ENCODE data around the gene DCD. TPM values are rescaled to one million over a fixed set of nuclear protein-coding genes. Genes with fewer than 3 reads are reported as not detected.
"Not testable (repeated sequence)": the region's sequence is repeated elsewhere in the genome, so short reads cannot be mapped to it uniquely, and the experiment has no call there.

DCD gene
- total RNA-seq, 1 donor from 2014 or later = not detected

DNA sequence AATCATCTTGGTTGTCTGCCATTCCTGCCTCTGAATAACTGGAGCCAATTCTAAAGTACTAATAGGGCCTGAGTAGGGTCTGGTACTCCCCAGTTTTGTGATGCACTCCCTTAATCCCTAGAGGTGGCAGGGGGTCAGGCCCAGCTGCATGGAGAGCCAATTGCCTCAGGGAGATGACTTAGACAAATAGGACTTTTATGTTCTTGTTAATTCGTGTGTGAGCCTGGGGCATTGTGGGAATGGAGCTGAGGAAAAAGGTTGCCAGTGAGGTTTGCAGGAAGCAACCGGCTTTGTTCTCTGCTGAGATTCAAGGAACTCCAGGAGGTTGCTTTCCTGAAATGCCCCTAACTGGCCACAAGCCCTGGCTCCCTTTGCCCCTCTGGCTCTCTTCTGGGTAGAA is 6.8 kb upstream of the DCD start:
- DNase-seq (ENCODE audit: low spot score) = no peak

- no peak for DNase-seq (ENCODE audit: low spot score)
Measured at GRCh38 chr12:54653025-54653424, 4.9 kb upstream of the DCD start.

- DNase-seq (ENCODE audit: low spot score) = no peak
Measured at GRCh38 chr12:54650889-54651288, 2.7 kb upstream of the DCD start.

DNA sequence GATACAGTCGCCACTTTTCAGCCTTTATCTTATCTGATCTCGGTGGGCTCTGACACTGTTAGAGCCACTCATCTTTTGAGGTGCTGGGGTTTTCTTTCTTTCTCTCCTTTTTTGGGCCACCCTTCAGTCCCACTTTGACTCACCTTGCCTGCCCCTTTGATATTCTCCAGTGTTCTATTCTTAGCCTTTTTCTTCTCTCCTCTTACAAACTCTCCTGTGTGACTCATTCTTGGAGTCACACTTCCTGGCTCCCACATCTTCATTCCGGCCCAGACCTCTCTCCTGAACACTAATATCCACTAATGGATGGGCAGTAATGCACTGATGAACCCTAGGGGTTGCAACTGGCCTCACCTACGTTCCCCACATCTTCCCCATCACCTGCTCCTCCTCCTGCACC is 2.2 kb upstream of the DCD start:
- DNase-seq (ENCODE audit: low spot score) = no peak

DNA sequence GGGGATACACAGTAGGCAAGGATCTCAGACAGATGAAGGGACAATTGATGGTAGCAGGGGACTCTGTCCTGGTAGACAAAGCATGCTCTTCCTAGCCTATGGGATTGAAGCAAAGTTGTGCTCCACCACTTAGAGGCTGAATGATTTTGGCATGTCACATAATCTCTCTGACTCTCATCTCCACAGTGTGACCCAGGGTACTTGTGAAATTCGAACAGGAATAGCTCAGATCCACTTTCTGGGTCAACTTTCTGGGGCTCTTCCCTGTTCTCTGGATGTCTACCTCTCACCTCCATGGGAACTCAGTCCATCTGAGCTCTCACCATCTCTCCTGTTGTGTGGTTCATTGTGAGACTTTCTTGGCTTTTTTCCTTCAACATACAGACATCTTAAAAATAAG is 1.7 kb upstream of the DCD start:
- DNase-seq (ENCODE audit: low spot score) = no peak

- no peak for DNase-seq (ENCODE audit: low spot score)
Measured at GRCh38 chr12:54641554-54641953, 6.6 kb downstream of the DCD start.

GRCh38 chr12:54641089-54641488 is 7.1 kb downstream of the DCD start:
- no peak for DNase-seq (ENCODE audit: low spot score)

GRCh38 chr12:54639112-54639511 is 9.1 kb downstream of the DCD start:
- not testable (repeated sequence) for DNase-seq (ENCODE audit: low spot score)

- no peak for DNase-seq (ENCODE audit: low spot score)
Measured at GRCh38 chr12:54634795-54635194, 13.4 kb downstream of the DCD start, which contains the start of gene LACRT. LACRT (minus strand) TSS chr12:54634895; CDS start chr12:54634841, 54 bp downstream.

DNA sequence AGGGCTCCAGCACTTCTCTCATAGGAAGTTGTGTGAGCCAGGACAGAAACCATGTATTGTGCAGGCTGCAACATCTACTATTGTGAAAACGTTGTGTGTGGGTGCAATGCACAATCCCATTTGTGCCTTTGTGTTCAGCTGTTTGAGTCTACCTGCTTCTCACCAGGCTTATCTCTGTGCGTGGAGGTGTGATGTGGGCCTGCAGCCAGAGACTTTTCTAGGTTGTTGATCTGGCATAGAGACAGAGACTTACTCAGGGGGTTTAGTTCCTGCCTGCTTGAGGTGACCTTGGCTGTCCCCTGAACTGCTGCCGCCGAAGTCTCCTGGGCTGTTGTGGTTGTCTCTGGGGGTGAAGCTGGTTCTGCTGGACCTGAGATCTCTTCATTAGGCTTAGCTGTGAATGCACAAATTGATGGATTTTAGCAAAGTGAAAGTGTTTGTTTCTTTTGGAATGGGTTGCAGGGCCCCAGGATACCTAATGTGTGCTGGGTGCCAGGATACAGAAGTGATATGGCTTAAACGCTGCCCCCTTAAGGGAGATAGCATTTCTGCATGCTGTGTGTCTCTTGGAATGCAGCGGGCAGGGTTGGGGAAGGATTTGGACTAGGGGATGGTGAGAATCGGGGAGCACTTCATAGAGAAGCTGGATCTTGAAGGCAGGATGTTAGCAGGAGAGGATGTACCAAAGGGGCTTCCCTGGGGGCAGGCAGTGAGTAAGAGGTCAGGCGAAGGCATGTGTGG is 16.0 kb downstream of the DCD start:
- DNase-seq (ENCODE audit: low spot score) = no peak

DNA sequence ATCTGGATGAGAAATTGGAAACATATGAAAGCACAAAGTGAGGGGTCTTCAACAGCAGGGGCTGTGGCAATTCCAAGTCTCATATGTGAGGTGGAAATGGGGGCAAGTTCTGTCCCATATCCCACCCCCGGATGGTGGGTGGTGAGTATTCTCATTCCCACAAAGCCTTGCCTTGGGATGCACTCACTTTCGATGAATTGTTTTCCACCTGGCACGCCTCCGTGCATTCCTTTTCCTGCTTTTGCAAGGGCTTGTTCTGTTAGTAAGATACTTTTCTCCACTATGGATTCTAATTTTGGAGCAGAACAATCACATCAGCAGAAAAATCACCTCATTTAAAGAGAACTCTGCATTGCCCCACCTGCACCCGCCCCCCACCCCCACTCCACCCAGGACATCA is 16.6 kb downstream of the DCD start:
- DNase-seq (ENCODE audit: low spot score) = no peak

DNA sequence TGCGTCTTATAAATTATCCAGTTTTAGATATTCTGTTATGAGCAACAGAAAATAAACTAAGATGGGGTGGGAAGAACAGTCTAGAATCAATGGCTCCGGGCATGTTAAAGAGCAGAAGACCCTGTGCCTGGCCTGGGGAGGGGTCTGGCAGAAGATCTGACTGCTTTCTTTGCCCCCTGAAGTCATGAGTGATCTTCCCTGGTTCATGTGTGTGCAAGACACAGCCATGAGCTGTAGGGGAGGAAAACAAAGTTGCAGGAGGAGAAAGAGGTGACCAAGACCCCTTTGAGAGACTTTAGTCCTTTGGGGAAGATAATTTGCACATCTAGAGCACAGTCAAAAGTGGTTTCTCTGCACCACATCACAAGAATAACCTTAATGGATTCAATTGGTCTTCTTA is 18.2 kb downstream of the DCD start:
- DNase-seq (ENCODE audit: low spot score) = no peak

DNA sequence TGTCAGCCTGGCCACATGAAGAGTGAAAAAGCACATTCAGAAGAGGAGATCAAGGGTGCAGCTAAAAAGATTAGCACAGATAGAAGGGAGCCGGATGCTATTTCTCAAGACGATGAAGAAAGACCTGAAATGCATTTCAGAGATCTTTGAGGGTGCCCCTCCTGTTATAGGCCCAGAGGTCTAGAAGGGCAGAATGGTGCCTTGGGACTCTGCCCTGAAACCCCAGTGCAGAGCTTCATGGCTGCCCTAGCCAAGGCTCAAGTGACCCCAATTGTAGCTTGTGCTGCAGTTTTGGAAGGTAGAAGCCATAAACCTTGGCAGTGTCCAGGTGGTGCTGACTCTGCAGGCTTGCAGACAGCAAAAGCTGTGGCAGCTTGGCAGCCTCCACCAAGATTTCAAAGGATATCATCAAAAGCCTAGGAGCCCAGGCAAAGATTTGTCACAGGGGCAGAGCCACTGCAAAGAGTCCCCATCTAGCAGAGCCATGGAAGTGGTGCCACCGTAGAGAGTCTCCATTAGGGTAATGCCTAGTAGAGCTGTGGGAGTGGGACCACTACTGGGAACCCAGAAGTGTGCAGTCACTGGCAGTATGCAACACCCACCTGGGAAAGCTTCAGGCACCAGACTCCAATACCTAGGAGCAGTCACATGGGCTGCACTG is 19.8 kb downstream of the DCD start:
- no peak for DNase-seq (ENCODE audit: low spot score)

DNA sequence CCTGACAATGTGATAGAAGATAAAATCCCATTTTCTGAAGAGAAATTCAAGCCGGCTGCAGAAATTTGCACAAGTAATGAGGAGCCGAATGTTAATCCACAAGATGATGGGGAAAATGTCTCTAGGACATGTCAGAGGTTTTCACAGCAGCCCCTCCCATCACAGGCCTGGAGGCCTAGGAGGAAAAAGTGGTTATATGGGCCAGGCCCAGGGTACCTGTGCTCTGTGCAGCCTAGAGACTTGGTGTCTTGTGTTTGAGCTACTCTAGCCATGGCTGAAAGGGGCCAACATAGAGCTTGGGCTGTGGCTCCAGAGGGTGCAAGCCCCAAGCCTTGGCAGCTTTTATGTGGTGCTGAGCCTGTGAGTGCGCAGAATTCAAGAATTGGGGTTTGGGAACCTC is 20.9 kb downstream of the DCD start:
- no peak for DNase-seq (ENCODE audit: low spot score)

GRCh38 chr12:54625598-54625997 is 22.6 kb downstream of the DCD start:
- DNase-seq (ENCODE audit: low spot score) = no peak

DNA sequence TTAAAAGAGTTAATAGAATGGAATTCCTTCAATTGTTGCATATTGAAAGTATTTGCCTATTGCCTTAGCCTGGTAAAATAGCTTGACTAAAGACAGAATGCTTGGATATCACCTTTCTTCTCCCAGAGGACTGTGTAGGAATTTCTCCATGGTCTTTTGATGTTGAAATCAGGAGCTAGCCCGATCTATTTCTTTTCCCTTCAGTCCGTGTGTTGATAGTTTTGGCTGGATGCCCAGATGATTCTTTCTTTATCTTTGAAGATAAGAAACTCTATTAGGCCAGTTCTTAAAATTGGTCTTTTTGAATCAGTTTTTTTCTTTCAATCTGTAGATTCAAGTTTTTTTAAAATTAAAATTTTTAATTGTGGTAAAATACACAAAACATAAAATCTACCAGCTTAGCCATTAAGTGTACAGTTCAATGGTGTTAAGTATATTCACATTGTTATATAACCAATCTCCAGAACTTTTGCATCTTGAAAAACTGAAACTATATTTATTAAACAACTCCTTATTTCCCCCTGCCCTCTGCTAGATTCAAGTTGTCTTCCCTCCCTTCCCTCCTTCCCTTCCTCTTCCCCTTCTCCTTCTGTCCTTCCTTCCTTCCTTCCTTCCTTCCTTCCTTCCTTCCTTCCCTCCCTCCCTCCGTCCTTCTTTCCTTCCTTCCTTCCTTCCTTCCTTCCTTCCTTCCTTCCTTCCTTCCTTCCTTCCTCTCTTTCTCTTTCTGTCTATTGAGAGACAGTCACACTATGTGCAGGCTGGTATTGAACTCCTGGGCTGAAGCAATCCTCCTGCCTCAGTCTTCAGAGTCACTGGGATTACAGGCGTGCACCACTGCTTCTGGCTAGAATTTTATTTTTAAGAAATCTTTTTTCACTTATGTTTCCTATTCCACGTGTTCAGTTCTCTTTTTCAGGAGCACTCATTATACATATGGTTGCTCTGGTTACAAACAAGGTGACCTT is 23.6 kb downstream of the DCD start:
- no peak for DNase-seq (ENCODE audit: low spot score)

- DNase-seq (ENCODE audit: low spot score) = no peak
Measured at GRCh38 chr12:54622463-54623183, 25.5 kb downstream of the DCD start.

DNA sequence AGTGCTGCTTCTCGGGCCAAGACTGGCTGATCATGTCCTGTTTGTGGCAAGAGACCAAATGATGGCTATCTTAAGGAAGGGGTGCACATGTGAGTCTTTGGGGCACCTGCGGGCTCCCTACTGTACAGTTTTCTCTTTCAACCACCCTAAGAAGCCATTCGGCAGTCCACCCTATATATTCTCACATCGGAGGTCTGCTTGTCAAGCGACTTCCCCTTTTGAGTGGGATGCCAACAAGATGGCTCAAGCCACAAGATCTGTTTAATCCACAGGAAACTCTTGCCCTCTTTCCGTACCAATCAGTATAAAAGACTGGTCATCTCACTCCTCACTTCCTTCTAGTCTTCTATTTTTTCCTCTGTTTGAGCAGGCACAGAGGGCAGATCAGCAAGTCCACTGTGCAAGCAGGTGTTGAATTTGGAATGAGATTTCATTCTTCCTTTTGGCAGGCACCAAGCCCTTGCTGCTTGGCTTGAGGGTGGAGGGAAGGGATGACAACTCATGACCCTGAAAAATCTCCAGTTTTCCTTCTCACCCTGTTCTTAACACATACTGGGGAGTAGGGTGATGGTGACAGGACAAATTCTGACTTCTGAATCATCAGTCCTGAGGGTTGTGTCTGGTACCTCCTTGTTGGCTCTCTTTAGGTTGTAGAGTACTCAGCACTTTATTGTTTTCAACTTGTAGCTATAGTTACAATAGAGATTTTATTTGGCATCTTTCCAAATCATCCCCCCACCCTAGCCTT is 31.1 kb downstream of the DCD start:
- no peak for DNase-seq (ENCODE audit: low spot score)

DNA sequence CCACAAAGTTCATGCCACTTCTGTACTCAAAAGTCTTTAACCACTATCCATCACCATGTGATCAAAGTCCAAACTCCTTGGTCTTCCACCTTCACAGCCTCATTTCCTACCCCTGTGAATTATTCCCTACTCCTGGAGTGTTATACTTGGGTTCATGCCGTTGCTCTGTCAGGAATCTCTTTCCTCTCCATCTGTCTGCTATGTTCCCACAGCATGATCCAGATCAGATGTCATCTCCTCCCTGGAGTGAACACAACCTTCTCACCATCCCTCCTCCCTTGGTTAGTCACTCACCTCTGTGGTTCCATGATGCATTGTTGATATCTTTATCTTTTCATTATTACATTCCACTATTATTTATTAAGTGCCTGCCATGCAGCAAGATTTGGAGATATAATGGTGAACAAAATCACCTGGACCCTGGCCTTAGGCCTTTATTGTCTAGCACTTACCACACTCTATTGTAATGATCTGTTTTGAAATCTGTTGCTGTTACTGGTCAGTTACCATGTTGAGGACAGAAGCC is 35.9 kb downstream of the DCD start:
- DNase-seq (ENCODE audit: low spot score) = no peak

- DNase-seq (ENCODE audit: low spot score) = peak; percentile 43
Measured at GRCh38 chr12:54611715-54612149, 36.4 kb downstream of the DCD start.
